ENCODE data around the gene GGT1. TPM values are rescaled to one million over a fixed set of nuclear protein-coding genes. Genes with fewer than 3 reads are reported as not detected.
A peak's percentile ranks its signal among the peaks of the same experiment; 100 is the strongest.

Gene GGT1
- total RNA-seq, 1 experiment from 2014 or later = 9.4 TPM

DNA sequence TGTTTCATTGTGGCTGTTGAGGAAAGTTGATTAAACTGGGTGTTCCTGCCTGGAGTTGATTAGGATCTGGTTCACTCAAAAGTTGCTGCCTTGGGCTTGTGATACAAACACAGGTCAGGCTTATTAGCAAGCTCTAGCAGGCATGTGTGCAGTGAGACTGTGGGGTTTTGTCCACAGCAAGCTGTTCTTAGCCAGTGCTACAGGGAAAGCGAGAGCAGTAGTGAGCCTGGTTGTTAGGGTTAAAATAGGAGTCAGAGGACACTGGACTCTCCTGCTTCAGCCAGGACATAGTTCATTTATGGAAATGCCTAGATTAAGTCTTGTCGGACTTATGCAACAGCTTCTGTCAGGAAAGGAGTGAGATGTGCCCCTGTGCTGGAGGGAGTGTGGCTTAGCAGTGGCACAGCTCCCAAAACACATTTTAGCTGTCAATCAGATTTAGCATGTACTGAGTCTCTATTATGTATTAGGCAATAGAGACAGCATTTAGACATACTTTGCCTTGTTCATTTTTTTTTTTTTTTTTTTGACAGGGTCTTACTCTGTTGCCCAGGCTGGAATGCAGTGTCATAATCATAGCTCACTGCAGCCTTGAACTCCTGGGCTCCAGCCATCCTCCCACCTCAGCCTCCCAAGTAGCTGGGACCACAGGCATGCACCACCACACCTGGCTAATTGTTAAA is 38.5 kb upstream of the GGT1 start:
- Mint-ChIP-seq H3K9me3 (ENCODE audit: unreplicated experiment) (no peaks in the 10 kb centered on the region), H3K4me1 (ENCODE audit: low read depth, unreplicated experiment) (peaks cover 14% of the 10 kb centered on the region), H3K27me3 (ENCODE audit: insufficient read depth, unreplicated experiment) (no peaks in the 10 kb centered on the region), H3K27ac (ENCODE audit: unreplicated experiment) (peak overlapping the region; percentile 25), H3K4me3 (ENCODE audit: unreplicated experiment) (no peak overlapping the region), H3K36me3 (ENCODE audit: insufficient read depth, unreplicated experiment) (peaks cover 79% of the 10 kb centered on the region)
- ChIA-PET POLR2A (interaction anchor here (0.9 kb wide), 1 partner anchor 14 kb away, joined by 4 read pairs; no protein-coding TSS in a partner anchor), CTCF (interaction anchor here (0.6 to 0.7 kb wide), 3 partner anchors 9 to 502 kb away, joined by 3 read pairs; partner anchors contain the start of gene SNRPD3)
- no TSS peak for BruUV-seq (replicated peaks)
- Histone ChIP-seq H3K36me3 (ENCODE audit: control insufficient read depth, insufficient read depth, low read length) (peaks cover 6% of the 10 kb centered on the region), H3K4me1 (peaks cover 16% of the 10 kb centered on the region; the same call in 1 of the 2 replicates), H3K27me3 (replicated peaks; ENCODE audit: control insufficient read depth, insufficient read depth, low read length) (no peaks in the 10 kb centered on the region), H3K4me3 (ENCODE audit: low read depth, low read length) (no peak overlapping the region), H3K9me3 (no peaks in the 10 kb centered on the region)
- no peak for DNase-seq
- no peak for TF ChIP-seq CTCF (IDR thresholded peaks at IDR 0.05; ENCODE audit: insufficient read depth in 1 of 2, low read depth in 1 of 2, low read length in 1 of 2, severe bottlenecking in 1 of 2, unreplicated experiment in 1 of 2)
- intact Hi-C loops (cut with micrococcal nuclease; ENCODE audit: unreplicated experiment) = no loop called here

DNA sequence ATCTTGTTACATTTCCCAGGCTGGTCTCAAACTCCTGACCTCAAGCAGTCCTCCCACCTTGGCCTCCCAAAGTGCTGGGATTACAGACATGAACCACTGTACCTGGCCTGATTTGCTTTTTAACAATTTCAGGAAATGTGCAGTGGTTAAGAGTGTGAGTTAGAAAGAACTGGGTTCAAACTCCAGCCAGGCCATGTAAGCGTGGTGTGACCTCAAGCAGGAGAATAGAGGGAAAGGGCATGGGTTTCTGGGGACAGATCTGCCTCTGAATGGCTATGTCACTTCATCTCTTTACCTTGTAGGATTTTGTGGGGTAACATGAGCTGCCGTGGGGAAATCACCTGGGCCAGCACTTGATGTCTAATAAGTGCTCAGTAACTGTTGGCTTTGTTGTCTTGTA is 37.9 kb upstream of the GGT1 start:
- Histone ChIP-seq H3K36me3 (ENCODE audit: control insufficient read depth, insufficient read depth, low read length) (peaks cover 9% of the 10 kb centered on the region), H3K27me3 (replicated peaks; ENCODE audit: control insufficient read depth, insufficient read depth, low read length) (no peaks in the 10 kb centered on the region), H3K4me1 (peaks cover 16% of the 10 kb centered on the region; the same call in 1 of the 2 replicates), H3K9me3 (no peaks in the 10 kb centered on the region), H3K4me3 (ENCODE audit: low read depth, low read length) (no peak overlapping the region)
- intact Hi-C loops (cut with micrococcal nuclease; ENCODE audit: unreplicated experiment) = no loop called here
- H3K4me3 Mint-ChIP-seq (ENCODE audit: unreplicated experiment) = no peak overlapping the region
- peaks cover 14% of the 10 kb centered on the region for H3K4me1 Mint-ChIP-seq (ENCODE audit: low read depth, unreplicated experiment)
- peaks cover 84% of the 10 kb centered on the region for H3K36me3 Mint-ChIP-seq (ENCODE audit: insufficient read depth, unreplicated experiment)
- TF ChIP-seq CTCF (IDR thresholded peaks at IDR 0.05; ENCODE audit: insufficient read depth in 1 of 2, low read depth in 1 of 2, low read length in 1 of 2, severe bottlenecking in 1 of 2, unreplicated experiment in 1 of 2) = no peak
- POLR2A ChIA-PET = no interaction called here
- CTCF ChIA-PET = interaction anchor here (0.6 kb wide), 2 partner anchors 20 to 501 kb away, joined by 3 read pairs; no protein-coding TSS in a partner anchor
- no peak overlapping the region for H3K27ac Mint-ChIP-seq (ENCODE audit: unreplicated experiment)
- H3K9me3 Mint-ChIP-seq (ENCODE audit: unreplicated experiment) = no peaks in the 10 kb centered on the region
- DNase-seq = no peak
- no TSS peak for BruUV-seq (replicated peaks)
- no peaks in the 10 kb centered on the region for H3K27me3 Mint-ChIP-seq (ENCODE audit: insufficient read depth, unreplicated experiment)

DNA sequence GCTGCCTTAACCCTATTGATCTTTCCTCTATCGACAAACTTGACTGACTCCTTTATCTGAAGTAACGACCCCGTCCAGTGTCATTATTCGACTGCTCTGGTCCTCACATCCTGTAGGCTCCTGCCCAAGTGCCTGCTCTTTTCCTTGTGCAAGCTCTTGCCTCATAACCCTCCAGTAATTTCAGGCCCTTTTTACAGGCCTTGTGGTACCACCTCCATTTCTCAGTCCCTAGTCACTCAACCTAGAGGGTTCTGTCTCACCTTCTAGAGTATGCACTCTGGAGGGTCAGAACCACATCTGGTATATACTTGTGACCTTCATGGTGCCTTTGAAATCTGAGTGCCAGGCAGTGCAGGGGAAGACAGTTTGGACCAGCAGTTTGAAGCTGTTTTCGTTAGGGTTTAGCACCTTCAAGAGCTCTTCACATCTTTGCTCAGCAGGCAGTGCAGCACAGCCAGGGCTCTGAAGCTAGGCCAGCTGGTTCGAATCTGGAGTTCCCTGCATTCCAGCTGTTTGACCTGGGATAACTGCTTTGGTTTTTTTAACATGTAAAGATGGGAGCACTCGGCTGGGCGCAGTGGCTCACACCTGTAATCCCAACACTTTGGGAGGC is 36.0 kb upstream of the GGT1 start:
- peaks cover 91% of the 10 kb centered on the region for H3K36me3 Mint-ChIP-seq (ENCODE audit: insufficient read depth, unreplicated experiment)

More for the DNA sequence above, 36.0 kb upstream of the GGT1 start:
- no peak for TF ChIP-seq CTCF (IDR thresholded peaks at IDR 0.05; ENCODE audit: insufficient read depth in 1 of 2, low read depth in 1 of 2, low read length in 1 of 2, severe bottlenecking in 1 of 2, unreplicated experiment in 1 of 2)
- Mint-ChIP-seq H3K9me3 (ENCODE audit: unreplicated experiment) (no peaks in the 10 kb centered on the region), H3K27ac (ENCODE audit: unreplicated experiment) (peak overlapping the region; percentile 21), H3K4me3 (ENCODE audit: unreplicated experiment) (peak overlapping the region; percentile 22), H3K27me3 (ENCODE audit: insufficient read depth, unreplicated experiment) (no peaks in the 10 kb centered on the region), H3K4me1 (ENCODE audit: low read depth, unreplicated experiment) (peaks cover 14% of the 10 kb centered on the region)
- Histone ChIP-seq H3K36me3 (ENCODE audit: control insufficient read depth, insufficient read depth, low read length) (peaks cover 7% of the 10 kb centered on the region), H3K9me3 (no peaks in the 10 kb centered on the region), H3K4me3 (ENCODE audit: low read depth, low read length) (no peak overlapping the region), H3K27me3 (replicated peaks; ENCODE audit: control insufficient read depth, insufficient read depth, low read length) (no peaks in the 10 kb centered on the region), H3K4me1 (peaks cover 16% of the 10 kb centered on the region; the same call in 1 of the 2 replicates)
- no TSS peak for BruUV-seq (replicated peaks)
- intact Hi-C loops (cut with micrococcal nuclease; ENCODE audit: unreplicated experiment) = no loop called here
- DNase-seq = no peak
- ChIA-PET POLR2A (no interaction called here), CTCF (interaction anchor here (0.6 kb wide), 2 partner anchors 12 to 58 kb away, joined by 4 to 5 read pairs; no protein-coding TSS in a partner anchor)
